H1 (cell line): ENCODE data around the gene MAPK1. TPM values are rescaled to one million over a fixed set of nuclear protein-coding genes. Genes with fewer than 3 reads are reported as not detected.

Experiments used
- CTCF ChIA-PET: fragments of 300-600 bp; sonication (Branson Sonifier 250); formaldehyde crosslinking; loops from one replicate; lab custom pipeline; 2021; ENCODE audit not compliant: partially characterized antibody; lab: Charles Lee
- POLR2A ChIA-PET: fragments of 300-600 bp; sonication (Branson Sonifier 250); formaldehyde crosslinking; loops from one replicate; lab custom pipeline; 2021; ENCODE audit warnings: inconsistent platforms; ENCODE audit not compliant: partially characterized antibody; lab: Charles Lee
- DNase-seq, 2 experiments: peaks; one replicate each; pipeline versions ENCODE4 v3.0.0 to v3.0.0-alpha.2; 2010 to 2022; ENCODE audit warnings: low spot score in 2 of 2, low read depth in 1 of 2, mixed read lengths in 1 of 2
- FAIRE-seq: peaks from 2 replicates; lab custom pipeline; 2011; peaks lifted over from hg19 to GRCh38; lab: Jason Lieb, UNC
- H2AFZ ChIP-seq: 2 replicates; pipeline ENCODE4 v1.8.1; 2012; ENCODE audit warnings: low read length, inconsistent platforms
- H2AK5ac ChIP-seq: 2 replicates; pipeline ENCODE4 v1.6.1; 2013; ENCODE audit warnings: low read depth, low read length
- H2BK120ac ChIP-seq: replicated peaks from 2 replicates; pipeline ENCODE3; 2013; ENCODE audit warnings: low read depth, low read length, inconsistent platforms
- H2BK12ac ChIP-seq: 2 replicates; pipeline ENCODE4 v1.6.1; 2013; ENCODE audit warnings: low read depth, low read length
- H2BK15ac ChIP-seq: 2 replicates; pipeline ENCODE4 v1.6.1; 2013; ENCODE audit warnings: low read length
- H2BK20ac ChIP-seq: 2 replicates; pipeline ENCODE4 v1.6.1; 2013; ENCODE audit warnings: low read length
- H2BK5ac ChIP-seq: 2 replicates; pipeline ENCODE4 v1.6.1; 2013; ENCODE audit warnings: low read depth, low read length
- H3K14ac ChIP-seq: 2 replicates; pipeline ENCODE4 v1.6.1; 2013; ENCODE audit warnings: inconsistent platforms; ENCODE audit not compliant: insufficient read length
- H3K18ac ChIP-seq: 2 replicates; pipeline ENCODE4 v1.6.1; 2013; ENCODE audit warnings: low read length; ENCODE audit errors: extremely low read depth
- H3K23ac ChIP-seq: 2 replicates; pipeline ENCODE4 v1.6.1; 2013; ENCODE audit warnings: inconsistent platforms; ENCODE audit not compliant: insufficient read length
- H3K23me2 ChIP-seq: 2 replicates; pipeline ENCODE4 v1.6.1; 2013; ENCODE audit warnings: low read depth, low read length
- H3K27ac ChIP-seq: 2 replicates; pipeline ENCODE4 v1.6.1; 2011; ENCODE audit warnings: low read depth, low read length, inconsistent platforms
- H3K27me3 ChIP-seq, 4 experiments: replicated peaks in 1 of 4; 1 replicate in 1 of 4; 2 replicates in 3 of 4; pipeline versions ENCODE4 v1.6.1 to v1.8.1; 2011 to 2013; ENCODE audit warnings: low read length in 3 of 4, mild to moderate bottlenecking in 3 of 4, inconsistent platforms in 2 of 4, mixed read lengths in 2 of 4, moderate library complexity in 1 of 4; ENCODE audit not compliant: control insufficient read depth in 3 of 4, insufficient read depth in 3 of 4; ENCODE audit errors: extremely low read depth in 1 of 4
- H3K36me3 ChIP-seq, 4 experiments: 2 replicates each; pipeline versions ENCODE4 v1.6.1 to v1.8.1; 2011 to 2013; ENCODE audit warnings: mild to moderate bottlenecking in 4 of 4, low read length in 3 of 4, moderate library complexity in 2 of 4, control low read depth in 1 of 4, inconsistent platforms in 1 of 4; ENCODE audit not compliant: insufficient read depth in 4 of 4, control insufficient read depth in 2 of 4
- H3K4ac ChIP-seq: replicated peaks from 2 replicates; pipeline ENCODE3; 2013; ENCODE audit warnings: low read length, low read depth, mixed read lengths, inconsistent platforms; ENCODE audit not compliant: insufficient read length
- H3K4me1 ChIP-seq, 4 experiments: replicated peaks in 1 of 4; 1 replicate in 1 of 4; 2 replicates in 3 of 4; pipeline versions ENCODE4 v1.6.1 to v1.8.1; 2011 to 2013; ENCODE audit warnings: low read length in 3 of 4, inconsistent platforms in 2 of 4, mixed read lengths in 1 of 4; ENCODE audit not compliant: insufficient read depth in 4 of 4, control insufficient read depth in 3 of 4
- H3K4me2 ChIP-seq, 2 experiments: 2 replicates each; pipeline versions ENCODE4 v1.6.1 to v1.8.1; 2011 to 2013; ENCODE audit warnings: low read depth in 2 of 2, low read length in 2 of 2, control low read depth in 1 of 2, inconsistent platforms in 1 of 2, mild to moderate bottlenecking in 1 of 2; ENCODE audit not compliant: insufficient read depth in 1 of 2
- H3K4me3 ChIP-seq, 4 experiments: fragments of 200-600, 300-600 bp in 1 of 4; sonication (generic), shearing (Covaris generic), sonication (Bioruptor Twin) in 1 of 4; 2 replicates each; pipeline versions ENCODE4 v1.5.1 to v1.8.1; 2011 to 2016; ENCODE audit warnings: low read length in 4 of 4, low read depth in 3 of 4, control low read depth in 2 of 4, inconsistent platforms in 2 of 4, mild to moderate bottlenecking in 2 of 4, mixed read lengths in 1 of 4, moderate library complexity in 1 of 4; ENCODE audit not compliant: insufficient read depth in 2 of 4; ENCODE audit errors: extremely low read depth in 1 of 4
- H3K56ac ChIP-seq: replicated peaks from 2 replicates; pipeline ENCODE3; 2013; ENCODE audit warnings: low read depth, mild to moderate bottlenecking, mixed read lengths, low read length, inconsistent platforms; ENCODE audit not compliant: insufficient read length
- H3K79me1 ChIP-seq: 2 replicates; pipeline ENCODE4 v1.6.1; 2013; ENCODE audit warnings: low read depth, low read length, control low read depth
- H3K79me2 ChIP-seq, 2 experiments: 2 replicates each; pipeline versions ENCODE4 v1.6.1 to v1.8.1; 2012 to 2013; ENCODE audit warnings: low read length in 2 of 2, mild to moderate bottlenecking in 2 of 2, inconsistent platforms in 1 of 2; ENCODE audit not compliant: insufficient read depth in 2 of 2, control insufficient read depth in 1 of 2
- H3K9ac ChIP-seq, 4 experiments: replicated peaks in 1 of 4; 1 replicate in 1 of 4; 2 replicates in 3 of 4; pipeline versions ENCODE4 v1.6.1 to v1.8.1; 2011 to 2013; ENCODE audit warnings: low read depth in 3 of 4, low read length in 3 of 4, control low read depth in 2 of 4, mild to moderate bottlenecking in 2 of 4, moderate library complexity in 2 of 4, inconsistent platforms in 1 of 4; ENCODE audit errors: extremely low read depth in 1 of 4
- H3K9me3 ChIP-seq, 2 experiments: 2 replicates each; pipeline versions ENCODE4 v1.6.1 to v1.8.1; 2012 to 2013; ENCODE audit warnings: mild to moderate bottlenecking in 2 of 2, moderate library complexity in 2 of 2, control low read depth in 1 of 2, inconsistent platforms in 1 of 2, low read depth in 1 of 2, low read length in 1 of 2, mixed read lengths in 1 of 2; ENCODE audit not compliant: insufficient read depth in 2 of 2
- H4K20me1 ChIP-seq, 2 experiments: replicated peaks in 1 of 2; 2 replicates each; pipeline versions ENCODE3 to v1.8.1; 2011 to 2013; ENCODE audit warnings: inconsistent platforms in 2 of 2, low read length in 2 of 2, mild to moderate bottlenecking in 1 of 2; ENCODE audit not compliant: insufficient read depth in 2 of 2, control insufficient read depth in 1 of 2
- H4K5ac ChIP-seq: 2 replicates; pipeline ENCODE4 v1.6.1; 2013; ENCODE audit warnings: low read length, low read depth, mixed read lengths, inconsistent platforms; ENCODE audit not compliant: insufficient read length
- H4K8ac ChIP-seq: 2 replicates; pipeline ENCODE4 v1.8.0; 2013; ENCODE audit warnings: mild to moderate bottlenecking, moderate library complexity, low read length, inconsistent platforms; ENCODE audit not compliant: insufficient read depth; ENCODE audit errors: extremely low read depth
- H4K91ac ChIP-seq: replicated peaks from 2 replicates; pipeline ENCODE3; 2013; ENCODE audit warnings: low read length, mixed read lengths, inconsistent platforms; ENCODE audit not compliant: insufficient read length
- CBX5 ChIP-seq: fragments of 300-800, 300-1000 bp; sonication (generic); IDR thresholded peaks from 2 replicates; pipeline ENCODE4 v1.7.1; 2016; ENCODE audit warnings: antibody characterized with exemption, low read length, low read depth
- CREB1 ChIP-seq: IDR thresholded peaks from 2 replicates; pipeline ENCODE4 v1.6.1; 2012; ENCODE audit warnings: inconsistent platforms
- EP300 ChIP-seq, 2 experiments: IDR thresholded peaks; 1 replicate in 1 of 2; 2 replicates in 1 of 2; pipeline ENCODE4 v1.6.1; 2011 to 2012; ENCODE audit warnings: low read depth in 2 of 2, low read length in 2 of 2, mild to moderate bottlenecking in 2 of 2, borderline replicate concordance in 1 of 2, inconsistent platforms in 1 of 2, moderate library complexity in 1 of 2
- FOSL1 ChIP-seq: IDR thresholded peaks from 2 replicates; pipeline ENCODE4 v1.6.1; 2011; ENCODE audit warnings: mild to moderate bottlenecking, low read depth, low read length, moderate library complexity; ENCODE audit not compliant: insufficient read depth
- JUND ChIP-seq: IDR thresholded peaks from 2 replicates; pipeline ENCODE4 v1.6.1; 2011; ENCODE audit warnings: mild to moderate bottlenecking, improper control_type of control experiment, low read length
- KDM1A ChIP-seq: fragments of 200-600, 300-600 bp; sonication (generic); IDR thresholded peaks from 2 replicates; pipeline ENCODE4 v1.7.1; 2016; ENCODE audit warnings: mild to moderate bottlenecking, low read length, borderline replicate concordance
- NRF1 ChIP-seq: IDR thresholded peaks from 2 replicates; pipeline ENCODE4 v1.6.1; 2011; ENCODE audit warnings: mild to moderate bottlenecking, low read depth, low read length, improper control_type of control experiment
- POLR2AphosphoS5 ChIP-seq: IDR thresholded peaks from 2 replicates; pipeline ENCODE4 v1.6.1; 2011; ENCODE audit warnings: low read depth, low read length
- SAP30 ChIP-seq: fragments of 300-600 bp; sonication (generic); IDR thresholded peaks from 2 replicates; pipeline ENCODE4 v1.7.1; 2012; ENCODE audit warnings: low read length, moderate library complexity, mild to moderate bottlenecking, inconsistent platforms; ENCODE audit not compliant: insufficient read depth, insufficient replicate concordance
- SRF ChIP-seq: IDR thresholded peaks from 2 replicates; pipeline ENCODE4 v1.6.1; 2011; ENCODE audit warnings: mild to moderate bottlenecking, low read depth, low read length, moderate library complexity
- USF2 ChIP-seq: IDR thresholded peaks from 2 replicates; pipeline ENCODE4 v1.6.1; 2011; ENCODE audit warnings: low read length, improper control_type of control experiment
- YY1 ChIP-seq: IDR thresholded peaks from 2 replicates; pipeline ENCODE4 v1.6.1; 2011; ENCODE audit warnings: low read depth, mild to moderate bottlenecking, low read length
- WGBS, 2 experiments: shearing (Covaris generic) in 1 of 2; methylation state at CpG; one replicate each; pipeline versions ENCODE4 v1.1.6 to v1.1.7; 2013 to 2015; ENCODE audit warnings: low lambda C conversion rate in 2 of 2, mixed read lengths in 2 of 2, inconsistent platforms in 1 of 2, low coverage in 1 of 2, missing lambda C conversion rate in 1 of 2; ENCODE audit not compliant: insufficient replicate concordance in 2 of 2, insufficient coverage in 1 of 2, insufficient read length in 1 of 2; ENCODE audit errors: extremely low coverage in 1 of 2, missing lambda C conversion rate in 1 of 2; 5-methylcytosine and 5-hydroxymethylcytosine counted together
- polyA plus RNA-seq, 7 experiments: library from polyadenylated mRNA; depleted of rRNA in 3 of 7; stranded (reverse) in 5 of 7; unstranded in 2 of 7; fragments of >200 nt in 5 of 7; fragments of 200-250 nt in 2 of 7; gene quantifications; 1 replicate in 5 of 7; 2 replicates in 1 of 7; 4 replicates in 1 of 7; pipeline versions ENCODE4 v1.2.1 to v1.2.3, GENCODE V29; 2011 to 2013; ENCODE audit warnings: missing spikeins in 2 of 7, mixed read lengths in 2 of 7
- total RNA-seq: library from RNA; stranded (reverse); fragmentation: NEBNext Ultra II Directional; extraction: Animal tissue kit (Norgen Biotek cat#: 25700); gene quantifications from 2 replicates; pipeline ENCODE4 v1.2.1, GENCODE V29; 2021

The MAPK1 gene
- total and polyA plus RNA-seq, 2 of the 8 experiments (the other 6 are each of a cell fraction or from before 2014, with no cell fraction given): 28.1 to 101 TPM

- Histone ChIP-seq H2BK20ac (no peak overlapping the region), H3K27ac (no peak overlapping the region), H3K27me3 (no peaks in the 10 kb centered on the region; a peak in 1 of 7 replicates), H3K14ac (no peak overlapping the region), H4K5ac (no peak overlapping the region), H2AK5ac (no peak overlapping the region), H3K79me2 (no peaks in the 10 kb centered on the region), H3K23ac (no peak overlapping the region), H3K4me1 (no peaks in the 10 kb centered on the region), H3K23me2 (no peaks in the 10 kb centered on the region), H4K8ac (no peak overlapping the region), H2BK120ac (no peak overlapping the region), H3K9ac (no peak overlapping the region), H3K18ac (no peak overlapping the region), H3K9me3 (no peaks in the 10 kb centered on the region), H4K91ac (no peak overlapping the region), H2BK15ac (no peak overlapping the region), H3K4ac (no peak overlapping the region), H2BK5ac (no peak overlapping the region), H2AFZ (no peak overlapping the region), H3K56ac (no peak overlapping the region), H3K4me2 (no peak overlapping the region), H3K4me3 (no peak overlapping the region), H2BK12ac (no peak overlapping the region), H3K79me1 (no peaks in the 10 kb centered on the region), H3K36me3 (no peaks in the 10 kb centered on the region), H4K20me1 (peaks cover 0 to 1% of the 10 kb centered on the region in 2 experiments)
- DNase-seq: no peak
- no peak for FAIRE-seq
- WGBS, 2 experiments: 91% methylated on average over 12 of the region's 12 CpGs; no CpG with 5 or more reads in 1 of the 2 experiments
- ChIA-PET POLR2A (interaction anchor here (0.7 to 2.3 kb wide), 2 partner anchors 14 to 19 kb away, joined by 3 to 9 read pairs; no protein-coding TSS in a partner anchor), CTCF (interaction anchor here (1.2 kb wide), 1 partner anchor 16 kb away, joined by 5 read pairs; no protein-coding TSS in a partner anchor)
- TF ChIP-seq SRF (no peak), CBX5 (no peak), CREB1 (no peak), POLR2AphosphoS5 (no peak), KDM1A (no peak), EP300 (IDR thresholded peaks at IDR 0.05; ENCODE audit: borderline replicate concordance in 1 of 2, low read depth in 2 of 2, low read length in 2 of 2) (no peak), FOSL1 (no peak), SAP30 (no peak), YY1 (no peak), USF2 (no peak), NRF1 (no peak), JUND (no peak)
These were observed 35.0 kb upstream of the MAPK1 start for GRCh38 chr22:21902296-21903087.
